Mesenchymal stem cell (in vitro differentiated cells and primary cell): ENCODE measurements around the gene TCF12.

Experiments
- DNase-seq: peaks from one replicate; pipeline ENCODE4 v3.0.0-alpha.2; 2013
- H2AFZ ChIP-seq: one replicate; pipeline ENCODE4 v1.6.1; 2013; ENCODE audit warnings: low read depth, mild to moderate bottlenecking, control low read depth, inconsistent platforms, low read length, moderate library complexity
- H2AK5ac ChIP-seq: 2 replicates; pipeline ENCODE4 v1.6.1; 2013; ENCODE audit warnings: low read length, moderate library complexity, mild to moderate bottlenecking, inconsistent platforms; ENCODE audit not compliant: severe bottlenecking
- H2BK120ac ChIP-seq: one replicate; pipeline ENCODE4 v1.6.1; 2013; ENCODE audit warnings: low read depth, mild to moderate bottlenecking, inconsistent platforms, low read length, moderate library complexity
- H2BK12ac ChIP-seq, 2 experiments: one replicate each; pipeline ENCODE4 v1.6.1; 2013; ENCODE audit warnings: inconsistent platforms in 2 of 2, low read length in 2 of 2, mild to moderate bottlenecking in 2 of 2, moderate library complexity in 2 of 2, control low read depth in 1 of 2
- H2BK15ac ChIP-seq: one replicate; pipeline ENCODE4 v1.6.1; 2013; ENCODE audit warnings: mild to moderate bottlenecking, low read depth, inconsistent platforms; ENCODE audit not compliant: poor library complexity, severe bottlenecking
- H2BK5ac ChIP-seq: 2 replicates; pipeline ENCODE4 v1.6.1; 2013; ENCODE audit warnings: low read depth, mild to moderate bottlenecking, low read length, control low read depth, inconsistent platforms; ENCODE audit not compliant: poor library complexity, severe bottlenecking
- H3K14ac ChIP-seq, 2 experiments: one replicate each; pipeline ENCODE4 v1.6.1; 2013; ENCODE audit warnings: inconsistent platforms in 2 of 2, low read length in 2 of 2, control low read depth in 1 of 2, mild to moderate bottlenecking in 1 of 2, moderate library complexity in 1 of 2
- H3K18ac ChIP-seq, 2 experiments: one replicate each; pipeline ENCODE4 v1.6.1; 2013; ENCODE audit warnings: inconsistent platforms in 2 of 2, low read length in 2 of 2, control low read depth in 1 of 2, low read depth in 1 of 2, mild to moderate bottlenecking in 1 of 2
- H3K23ac ChIP-seq, 2 experiments: one replicate each; pipeline ENCODE4 v1.6.1; 2013; ENCODE audit warnings: inconsistent platforms in 2 of 2, low read length in 2 of 2, mild to moderate bottlenecking in 2 of 2, moderate library complexity in 2 of 2, control low read depth in 1 of 2
- H3K27ac ChIP-seq: 2 replicates; pipeline ENCODE4 v1.5.1; 2013; ENCODE audit warnings: mild to moderate bottlenecking, moderate library complexity, low read length, control low read depth, inconsistent platforms; ENCODE audit not compliant: poor library complexity, severe bottlenecking
- H3K27me3 ChIP-seq, 2 experiments: 2 replicates each; pipeline versions ENCODE4 v1.6.1 to v1.7.0; 2013; ENCODE audit warnings: low read length in 2 of 2, mild to moderate bottlenecking in 2 of 2, moderate library complexity in 2 of 2, control low read depth in 1 of 2, inconsistent platforms in 1 of 2; ENCODE audit not compliant: control insufficient read depth in 1 of 2, insufficient read depth in 1 of 2
- H3K36me3 ChIP-seq, 2 experiments: 2 replicates each; pipeline versions ENCODE4 v1.6.1 to v1.7.0; 2013; ENCODE audit warnings: low read length in 2 of 2, control low read depth in 1 of 2, inconsistent platforms in 1 of 2, low read depth in 1 of 2, mild to moderate bottlenecking in 1 of 2; ENCODE audit not compliant: insufficient read depth in 2 of 2, control insufficient read depth in 1 of 2
- H3K4ac ChIP-seq, 2 experiments: one replicate each; pipeline ENCODE4 v1.6.1; 2013; ENCODE audit warnings: inconsistent platforms in 2 of 2, low read length in 2 of 2, mild to moderate bottlenecking in 2 of 2, moderate library complexity in 2 of 2, control low read depth in 1 of 2, low read depth in 1 of 2
- H3K4me1 ChIP-seq: 2 replicates; pipeline ENCODE4 v1.6.1; 2013; ENCODE audit warnings: low read depth, low read length, control low read depth; ENCODE audit not compliant: control insufficient read depth, insufficient read depth
- H3K4me2 ChIP-seq: 2 replicates; pipeline ENCODE4 v1.6.1; 2013; ENCODE audit warnings: low read length, mild to moderate bottlenecking, inconsistent platforms; ENCODE audit not compliant: poor library complexity, severe bottlenecking
- H3K4me3 ChIP-seq, 2 experiments: 2 replicates each; pipeline versions ENCODE4 v1.5.1 to v1.7.0; 2013; ENCODE audit warnings: low read length in 2 of 2, mild to moderate bottlenecking in 2 of 2, control low read depth in 1 of 2, low read depth in 1 of 2; ENCODE audit not compliant: insufficient read depth in 1 of 2
- H3K79me1 ChIP-seq: replicated peaks from 2 replicates; pipeline ENCODE4 v1.6.1; 2013; ENCODE audit warnings: mild to moderate bottlenecking, control low read depth, low read length, inconsistent platforms; ENCODE audit not compliant: poor library complexity, severe bottlenecking
- H3K9ac ChIP-seq: 2 replicates; pipeline ENCODE4 v1.7.0; 2013; ENCODE audit warnings: mild to moderate bottlenecking, low read length, moderate library complexity
- H3K9me3 ChIP-seq: 2 replicates; pipeline ENCODE4 v1.7.0; 2013; ENCODE audit warnings: mild to moderate bottlenecking, low read length; ENCODE audit not compliant: control insufficient read depth
- H4K8ac ChIP-seq: one replicate; pipeline ENCODE4 v1.6.1; 2013; ENCODE audit warnings: inconsistent platforms, mild to moderate bottlenecking, low read length, moderate library complexity
- H4K91ac ChIP-seq: one replicate; pipeline ENCODE4 v1.6.1; 2013; ENCODE audit warnings: mild to moderate bottlenecking, low read length, inconsistent platforms
- WGBS: methylation state at CpG from one replicate; pipeline ENCODE4 v1.1.7; 2013; ENCODE audit warnings: mixed read lengths; 5-methylcytosine and 5-hydroxymethylcytosine counted together

The TCF12 gene

GRCh38 chr15:57283774-57284503 is 365.5 kb downstream of the TCF12 start:
- Histone ChIP-seq H3K27ac (no peak overlapping the region), H2BK5ac (no peak overlapping the region), H3K4me3 (no peak overlapping the region), H2BK120ac (no peak overlapping the region), H3K9ac (no peak overlapping the region), H3K4me2 (no peak overlapping the region), H2BK15ac (no peak overlapping the region), H3K4me1 (peaks cover 2% of the 10 kb centered on the region), H3K36me3 (peaks cover 13 to 81% of the 10 kb centered on the region in 2 experiments), H2AK5ac (no peak overlapping the region), H3K23ac (no peak overlapping the region), H3K14ac (no peak overlapping the region), H4K8ac (no peak overlapping the region), H2AFZ (no peak overlapping the region), H3K79me1 (peaks cover 3% of the 10 kb centered on the region), H3K9me3 (no peaks in the 10 kb centered on the region), H4K91ac (no peak overlapping the region), H2BK12ac (no peak overlapping the region), H3K18ac (no peak overlapping the region), H3K4ac (no peak overlapping the region), H3K27me3 (no peaks in the 10 kb centered on the region)
- peak; percentile 24 for DNase-seq
- 89% methylated on average over 12 of the region's 14 CpGs for whole genome bisulfite sequencing

- H2BK120ac ChIP-seq = no peak overlapping the region
- H3K4me3 ChIP-seq = no peak overlapping the region
- H3K4me2 ChIP-seq = no peak overlapping the region
- no peak for DNase-seq
- no peak overlapping the region for H3K4ac ChIP-seq
- H3K27ac ChIP-seq = no peak overlapping the region
- no peak overlapping the region for H3K18ac ChIP-seq
- WGBS = 77% methylated on average over 3 of the region's 3 CpGs
- no peak overlapping the region for H4K8ac ChIP-seq
- no peak overlapping the region for H2AFZ ChIP-seq
- no peak overlapping the region for H2BK12ac ChIP-seq
- H4K91ac ChIP-seq = no peak overlapping the region
- peaks cover 13 to 75% of the 10 kb centered on the region in 2 experiments for H3K36me3 ChIP-seq
- H3K14ac ChIP-seq = no peak overlapping the region
- H3K23ac ChIP-seq = no peak overlapping the region
- H2BK15ac ChIP-seq = no peak overlapping the region
- H3K79me1 ChIP-seq = peaks cover 3% of the 10 kb centered on the region
- H3K27me3 ChIP-seq = no peaks in the 10 kb centered on the region
- no peak overlapping the region for H2BK5ac ChIP-seq
- no peaks in the 10 kb centered on the region for H3K9me3 ChIP-seq
- H2AK5ac ChIP-seq = no peak overlapping the region
- no peak overlapping the region for H3K9ac ChIP-seq
- H3K4me1 ChIP-seq = peaks cover 2% of the 10 kb centered on the region
Measured at GRCh38 chr15:57284535-57284934, 366.1 kb downstream of the TCF12 start.

- no peak overlapping the region for H3K4me2 ChIP-seq
- no peak overlapping the region for H2BK120ac ChIP-seq
- no peak overlapping the region for H2AFZ ChIP-seq
- H3K27me3 ChIP-seq = no peaks in the 10 kb centered on the region
- H2BK15ac ChIP-seq = no peak overlapping the region
- no peak overlapping the region for H3K9ac ChIP-seq
- H3K18ac ChIP-seq = no peak overlapping the region
- peaks cover 14 to 71% of the 10 kb centered on the region in 2 experiments for H3K36me3 ChIP-seq
- H3K14ac ChIP-seq = no peak overlapping the region
- no peaks in the 10 kb centered on the region for H3K9me3 ChIP-seq
- H4K91ac ChIP-seq = no peak overlapping the region
- WGBS = 97% methylated on average over 3 of the region's 3 CpGs
- H2BK12ac ChIP-seq = no peak overlapping the region
- H3K4me1 ChIP-seq = peaks cover 2% of the 10 kb centered on the region
- H3K4me3 ChIP-seq = no peak overlapping the region
- peaks cover 4% of the 10 kb centered on the region for H3K79me1 ChIP-seq
- H4K8ac ChIP-seq = no peak overlapping the region
- H3K23ac ChIP-seq = no peak overlapping the region
- no peak overlapping the region for H3K27ac ChIP-seq
- no peak overlapping the region for H2AK5ac ChIP-seq
- no peak overlapping the region for H2BK5ac ChIP-seq
- H3K4ac ChIP-seq = no peak overlapping the region
- no peak for DNase-seq
Measured at GRCh38 chr15:57285386-57285785, 366.9 kb downstream of the TCF12 start.

- Histone ChIP-seq H3K18ac (no peak overlapping the region), H2AFZ (no peak overlapping the region), H3K14ac (no peak overlapping the region), H3K4me3 (no peak overlapping the region), H3K4me2 (no peak overlapping the region), H3K4ac (no peak overlapping the region), H3K79me1 (peaks cover 9% of the 10 kb centered on the region), H3K23ac (no peak overlapping the region), H2BK120ac (no peak overlapping the region), H3K9ac (no peak overlapping the region), H2BK12ac (no peak overlapping the region), H2AK5ac (no peak overlapping the region), H3K36me3 (peaks cover 21 to 70% of the 10 kb centered on the region in 2 experiments), H3K4me1 (peaks cover 2% of the 10 kb centered on the region), H3K27ac (no peak overlapping the region), H3K9me3 (no peaks in the 10 kb centered on the region), H2BK15ac (no peak overlapping the region), H4K8ac (no peak overlapping the region), H2BK5ac (no peak overlapping the region), H3K27me3 (no peaks in the 10 kb centered on the region), H4K91ac (no peak overlapping the region)
- 92% methylated on average over 4 of the region's 7 CpGs for WGBS
- DNase-seq = no peak
Measured at GRCh38 chr15:57286446-57287122, 368.1 kb downstream of the TCF12 start.
